ENCODE data around the gene APH1B. TPM values are rescaled to one million over a fixed set of nuclear protein-coding genes. Genes with fewer than 3 reads are reported as not detected.

The APH1B gene
- total and polyA plus RNA-seq, 2 donors (not counting 3 experiments of a cell fraction or from before 2014, with no cell fraction given), result 14.6 to 24.6 TPM

DNA sequence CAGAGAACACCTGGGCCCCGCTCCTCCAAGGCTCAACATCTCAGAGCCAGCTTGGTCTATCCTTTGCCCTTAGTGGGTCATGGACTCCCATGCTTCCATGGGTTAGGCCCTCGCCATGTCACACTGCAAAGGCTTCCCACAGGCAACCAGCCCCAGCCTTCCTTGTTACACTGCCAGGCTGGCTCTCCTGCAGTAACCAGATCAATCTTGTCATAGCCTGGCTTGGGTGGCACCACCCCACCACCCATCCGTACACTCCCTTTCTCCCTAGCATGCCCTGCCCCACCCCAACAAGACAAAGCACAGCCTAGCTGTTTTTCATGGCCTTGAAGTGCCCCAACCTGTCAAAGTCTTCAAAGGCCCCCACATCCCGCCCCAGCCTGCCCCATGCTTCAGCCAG is 73.8 kb downstream of the APH1B start:
- H3K27ac ChIP-seq (ENCODE audit: insufficient read depth, low read depth, low read length), result no peak overlapping the region
- CTCF ChIA-PET, result interaction anchor here (1.4 to 1.7 kb wide), 2 partner anchors 8 to 24 kb away, joined by 3 to 6 read pairs; no protein-coding TSS in a partner anchor
- BruUV-seq (replicated peaks), result no TSS peak
- no peaks in the 10 kb centered on the region for H3K9me1 ChIP-seq (replicated peaks; ENCODE audit: control insufficient read depth, extremely low read depth, insufficient read depth, low read length)
- POLR2A ChIA-PET, result no interaction called here
- no peaks in the 10 kb centered on the region for H3K79me2 ChIP-seq (ENCODE audit: control insufficient read depth, insufficient read depth, low read length)
- TF ChIP-seq, protein P1, sequence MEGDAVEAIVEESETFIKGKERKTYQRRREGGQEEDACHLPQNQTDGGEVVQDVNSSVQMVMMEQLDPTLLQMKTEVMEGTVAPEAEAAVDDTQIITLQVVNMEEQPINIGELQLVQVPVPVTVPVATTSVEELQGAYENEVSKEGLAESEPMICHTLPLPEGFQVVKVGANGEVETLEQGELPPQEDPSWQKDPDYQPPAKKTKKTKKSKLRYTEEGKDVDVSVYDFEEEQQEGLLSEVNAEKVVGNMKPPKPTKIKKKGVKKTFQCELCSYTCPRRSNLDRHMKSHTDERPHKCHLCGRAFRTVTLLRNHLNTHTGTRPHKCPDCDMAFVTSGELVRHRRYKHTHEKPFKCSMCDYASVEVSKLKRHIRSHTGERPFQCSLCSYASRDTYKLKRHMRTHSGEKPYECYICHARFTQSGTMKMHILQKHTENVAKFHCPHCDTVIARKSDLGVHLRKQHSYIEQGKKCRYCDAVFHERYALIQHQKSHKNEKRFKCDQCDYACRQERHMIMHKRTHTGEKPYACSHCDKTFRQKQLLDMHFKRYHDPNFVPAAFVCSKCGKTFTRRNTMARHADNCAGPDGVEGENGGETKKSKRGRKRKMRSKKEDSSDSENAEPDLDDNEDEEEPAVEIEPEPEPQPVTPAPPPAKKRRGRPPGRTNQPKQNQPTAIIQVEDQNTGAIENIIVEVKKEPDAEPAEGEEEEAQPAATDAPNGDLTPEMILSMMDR (IDR thresholded peaks at IDR 0.05; ENCODE audit: extremely low read depth in 1 of 2, insufficient read depth in 1 of 2, low read depth in 1 of 2, low read length in 2 of 2), result no peak
- TF ChIP-seq POLR2AphosphoS5 (IDR thresholded peaks at IDR 0.05; ENCODE audit: insufficient read depth, low read depth, low read length) (no peak), GATA2 (IDR thresholded peaks at IDR 0.05; ENCODE audit: insufficient read depth, insufficient read length, low read depth, low read length) (no peak), JUN (IDR thresholded peaks at IDR 0.05; ENCODE audit: borderline replicate concordance, insufficient read depth, insufficient read length, low read depth) (no peak), EZH2 (IDR thresholded peaks at IDR 0.05; ENCODE audit: borderline replicate concordance, low read depth, low read length, severe bottlenecking) (no peak), POLR2A (IDR thresholded peaks at IDR 0.05; ENCODE audit: low read depth, low read length) (no peak), MYC (IDR thresholded peaks at IDR 0.05; ENCODE audit: low read depth, low read length) (no peak), FOS (IDR thresholded peaks at IDR 0.05; ENCODE audit: borderline replicate concordance, insufficient read depth, low read length) (no peak)
- TF ChIP-seq, protein P2, sequence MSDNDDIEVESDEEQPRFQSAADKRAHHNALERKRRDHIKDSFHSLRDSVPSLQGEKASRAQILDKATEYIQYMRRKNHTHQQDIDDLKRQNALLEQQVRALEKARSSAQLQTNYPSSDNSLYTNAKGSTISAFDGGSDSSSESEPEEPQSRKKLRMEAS (IDR thresholded peaks at IDR 0.05; ENCODE audit: insufficient read depth, insufficient read length), result no peak
- no peaks in the 10 kb centered on the region for H3K36me3 ChIP-seq (ENCODE audit: control insufficient read depth in 2 of 2, extremely low read depth in 1 of 2, insufficient read depth in 2 of 2, low read length in 2 of 2)
- H3K4me2 ChIP-seq (ENCODE audit: insufficient read depth, low read length), result no peak overlapping the region
- intact Hi-C loops (cut with micrococcal nuclease), result no loop called here
- DNase-seq (ENCODE audit: low read depth, low spot score) (no peak), FAIRE-seq (no peak)
- H3K9me3 ChIP-seq (replicated peaks; ENCODE audit: control insufficient read depth, insufficient read depth, low read length), result no peaks in the 10 kb centered on the region
- no peaks in the 10 kb centered on the region for H4K20me1 ChIP-seq (replicated peaks; ENCODE audit: control insufficient read depth, extremely low read depth, insufficient read depth, low read length)
- no peak overlapping the region for H2AFZ ChIP-seq (ENCODE audit: low read depth, low read length)
- no peaks in the 10 kb centered on the region for H3K27me3 ChIP-seq (ENCODE audit: control insufficient read depth in 2 of 2, insufficient read depth in 2 of 2, low read length in 2 of 2)
- no peak overlapping the region for H3K4me3 ChIP-seq (replicated peaks in 1 of 3; ENCODE audit: insufficient read depth in 1 of 3, low read depth in 1 of 3, low read length in 3 of 3)
- dilution Hi-C loops (cut with MboI; ENCODE audit: extremely low pct_ligation_motif_present, low sequenced_read_pairs), result no loop called here
- H3K9ac ChIP-seq (replicated peaks; ENCODE audit: extremely low read depth, insufficient read depth, low read length), result no peak overlapping the region
- H3K4me1 ChIP-seq (ENCODE audit: control insufficient read depth, extremely low read depth, insufficient read depth, low read length), result peaks cover 16% of the 10 kb centered on the region
